T1000 (cell line): Measurements from ENCODE around the gene PTBP1.
A peak's percentile ranks its signal among the peaks of the same experiment; 100 is the strongest.
"Not testable (repeated sequence)": the region's sequence is repeated elsewhere in the genome, so short reads cannot be mapped to it uniquely, and the experiment has no call there.

ENCODE experiments used
- DNase-seq: peaks from one replicate; lab custom pipeline; 2025; ENCODE audit warnings: mixed read lengths; lab: John Stamatoyannopoulos, UW

PTBP1 gene

GRCh38 chr19:829129-829758, 32.0 kb downstream of the PTBP1 start:
- DNase-seq = no peak

DNA sequence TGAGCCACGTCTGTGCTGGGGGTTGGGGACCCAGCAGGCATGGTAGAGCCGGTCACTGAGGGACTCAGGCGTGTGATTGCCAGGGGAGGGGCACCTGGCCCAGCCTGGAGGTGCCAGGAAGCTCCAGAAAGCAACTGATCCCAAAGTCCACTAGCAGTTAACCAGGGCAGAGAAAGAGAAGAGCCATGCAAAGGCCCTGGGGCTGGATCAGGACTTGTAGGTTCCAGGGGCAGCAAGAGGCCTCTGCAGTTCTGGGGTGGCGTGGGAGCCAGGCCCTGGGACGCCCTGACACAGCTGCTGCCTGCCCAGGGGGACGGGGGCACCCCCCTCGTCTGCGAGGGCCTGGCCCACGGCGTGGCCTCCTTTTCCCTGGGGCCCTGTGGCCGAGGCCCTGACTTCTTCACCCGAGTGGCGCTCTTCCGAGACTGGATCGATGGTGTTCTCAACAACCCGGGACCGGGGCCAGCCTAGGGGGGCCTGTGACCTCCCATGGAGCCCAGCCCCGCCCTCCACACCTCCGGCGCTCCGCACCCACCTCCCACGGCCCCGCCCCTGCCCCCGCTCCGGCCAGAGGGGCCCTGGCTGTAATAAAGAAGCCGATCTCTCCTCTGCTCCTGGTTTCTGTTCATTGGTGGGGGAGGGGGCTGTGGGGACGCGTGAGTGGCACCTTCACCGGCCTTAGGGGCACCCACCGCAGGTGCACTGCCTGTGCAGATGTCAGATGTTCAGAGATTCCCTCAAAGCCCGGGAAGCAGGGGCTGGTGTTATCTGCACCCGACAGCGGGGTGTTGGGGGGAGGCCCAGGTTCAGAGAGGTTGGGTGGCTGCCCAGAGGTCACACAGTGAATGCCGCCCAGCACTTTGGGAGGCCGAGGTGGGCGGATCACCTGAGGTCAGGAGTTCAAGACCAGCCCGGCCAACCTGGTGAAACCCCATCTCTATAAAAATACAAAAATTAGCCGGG, 34.4 kb downstream of the PTBP1 start:
- DNase-seq = no peak

DNA sequence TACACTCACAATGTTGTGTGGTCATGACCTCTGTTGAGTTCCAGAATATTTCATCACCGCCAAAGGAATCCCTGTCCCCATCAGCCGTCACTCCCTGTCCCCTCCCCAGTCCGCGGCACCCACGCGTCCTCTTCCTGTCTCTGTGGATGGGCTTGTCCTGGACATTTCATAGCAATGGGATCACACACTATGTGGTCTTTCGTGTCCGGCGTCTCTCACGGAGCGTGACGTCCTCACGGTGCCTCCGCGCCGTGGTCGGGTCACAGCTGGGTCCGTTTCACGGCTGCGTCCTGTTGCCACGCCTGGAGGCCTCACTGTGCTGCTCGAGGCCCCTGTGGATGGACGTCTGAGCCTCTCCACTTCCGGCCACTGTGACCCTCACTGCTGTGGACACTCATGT, 37.0 kb downstream of the PTBP1 start:
- no peak for DNase-seq

GRCh38 chr19:835210-835810, 38.1 kb downstream of the PTBP1 start:
- DNase-seq = no peak

DNA sequence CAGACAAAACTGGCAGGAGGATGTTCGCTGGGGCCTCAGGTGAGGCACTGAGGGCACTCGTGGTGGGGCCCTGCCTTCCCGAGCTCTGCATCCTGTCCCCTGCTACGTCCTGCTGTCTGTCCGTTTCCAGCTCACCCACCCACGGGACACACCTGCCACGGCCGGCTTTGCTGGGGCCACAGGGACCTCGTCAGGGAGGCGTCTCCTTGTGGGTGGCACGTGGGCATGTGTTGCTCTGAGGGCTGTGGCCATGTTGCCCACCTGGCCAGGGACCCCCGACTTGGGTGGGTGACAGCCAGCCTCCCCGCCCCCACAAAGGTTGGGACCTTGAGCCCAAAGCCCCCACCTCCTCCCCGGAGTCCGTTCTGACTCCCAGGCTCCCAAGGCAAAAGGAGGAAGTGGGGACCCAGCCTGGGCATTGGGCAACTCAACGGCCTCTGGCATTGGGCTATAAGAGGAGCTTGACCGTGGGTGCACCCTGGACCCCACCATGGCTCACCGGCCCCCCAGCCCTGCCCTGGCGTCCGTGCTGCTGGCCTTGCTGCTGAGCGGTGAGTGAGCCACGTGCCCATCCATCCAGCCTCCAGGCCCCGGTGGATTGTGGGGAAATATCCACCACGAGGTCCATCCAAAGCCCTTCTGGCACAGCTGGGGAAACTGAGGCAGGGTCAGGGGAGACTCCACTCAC, 43.4 kb downstream of the PTBP1 start, which contains the start of gene PRTN3:
Gene PRTN3, plus strand, starts transcription at position 481 of the 688 bp plus-strand sequence. Its CDS starts 10 bp downstream, at position 491.
- DNase-seq = no peak

DNA sequence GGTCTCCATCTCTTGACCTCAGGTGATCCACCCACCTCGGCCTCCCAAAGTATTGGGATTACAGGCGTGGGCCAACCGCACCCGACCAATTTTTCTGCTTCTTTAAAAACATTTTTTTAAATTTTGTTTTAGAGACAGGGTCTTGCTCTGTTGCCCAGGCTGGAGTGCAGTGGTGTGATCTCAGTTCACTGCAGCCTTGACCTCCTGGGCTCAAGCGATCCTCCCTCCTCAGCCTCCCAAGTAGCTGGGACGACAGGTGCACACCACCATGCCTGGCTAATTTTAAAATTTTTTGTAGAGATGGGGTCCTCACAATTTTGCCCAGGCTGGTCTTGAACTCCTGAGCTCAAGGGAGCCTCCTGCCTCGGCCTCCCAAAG, 45.5 kb downstream of the PTBP1 start:
- not testable (repeated sequence) for DNase-seq

DNA sequence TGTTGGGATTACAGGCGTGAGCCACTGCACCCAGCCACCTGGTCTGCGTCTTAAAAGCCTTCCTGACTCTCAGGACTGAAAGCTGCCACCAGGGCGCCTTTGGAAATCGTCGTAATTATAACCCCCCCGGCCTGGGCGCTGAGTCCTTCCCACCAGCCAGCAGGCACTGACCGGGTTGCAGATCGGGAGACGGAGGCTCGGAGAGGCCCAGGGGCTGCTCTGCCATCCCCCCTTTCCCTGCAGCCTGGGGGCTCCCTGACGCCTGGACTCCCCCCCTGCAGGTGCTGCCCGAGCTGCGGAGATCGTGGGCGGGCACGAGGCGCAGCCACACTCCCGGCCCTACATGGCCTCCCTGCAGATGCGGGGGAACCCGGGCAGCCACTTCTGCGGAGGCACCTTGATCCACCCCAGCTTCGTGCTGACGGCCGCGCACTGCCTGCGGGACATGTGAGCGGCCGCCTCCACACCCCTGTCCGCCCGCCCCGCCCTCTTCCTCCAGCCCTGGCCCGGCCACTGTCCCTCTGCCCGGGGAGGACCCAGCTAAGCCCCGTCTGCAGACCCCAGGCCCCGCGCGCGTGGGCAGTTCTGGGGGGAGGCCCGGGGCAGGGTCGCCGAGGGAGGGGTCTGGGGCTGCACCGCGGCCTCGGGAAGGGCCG, 46.1 kb downstream of the PTBP1 start:
- DNase-seq = no peak

GRCh38 chr19:843836-844545, 46.7 kb downstream of the PTBP1 start:
- no peak for DNase-seq

DNA sequence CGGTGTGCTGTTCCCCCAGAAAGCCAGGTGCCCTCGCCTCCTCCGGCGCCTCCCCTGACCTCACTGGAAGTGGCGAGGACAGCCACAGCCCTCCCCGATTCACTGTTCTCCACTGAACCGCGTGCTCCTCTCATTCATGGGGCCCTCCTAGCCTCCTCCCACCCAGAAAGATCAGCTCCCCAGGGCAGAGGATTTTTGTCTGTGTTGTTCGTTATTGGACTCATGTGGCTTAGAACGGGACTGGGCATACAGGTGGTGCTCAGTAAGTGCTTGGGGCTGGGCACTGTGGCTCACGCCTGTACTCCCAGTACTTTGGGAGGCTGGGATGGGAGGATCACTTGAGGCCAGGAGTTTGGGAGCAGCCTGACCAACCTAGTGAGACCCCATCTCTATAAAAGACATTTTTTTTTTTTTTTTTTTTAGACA, 47.3 kb downstream of the PTBP1 start:
- DNase-seq = no peak

- no peak for DNase-seq
Observed at GRCh38 chr19:845707-846521, 48.7 kb downstream of the PTBP1 start.

- DNase-seq = no peak
Observed at GRCh38 chr19:848386-848921, 51.2 kb downstream of the PTBP1 start.

DNA sequence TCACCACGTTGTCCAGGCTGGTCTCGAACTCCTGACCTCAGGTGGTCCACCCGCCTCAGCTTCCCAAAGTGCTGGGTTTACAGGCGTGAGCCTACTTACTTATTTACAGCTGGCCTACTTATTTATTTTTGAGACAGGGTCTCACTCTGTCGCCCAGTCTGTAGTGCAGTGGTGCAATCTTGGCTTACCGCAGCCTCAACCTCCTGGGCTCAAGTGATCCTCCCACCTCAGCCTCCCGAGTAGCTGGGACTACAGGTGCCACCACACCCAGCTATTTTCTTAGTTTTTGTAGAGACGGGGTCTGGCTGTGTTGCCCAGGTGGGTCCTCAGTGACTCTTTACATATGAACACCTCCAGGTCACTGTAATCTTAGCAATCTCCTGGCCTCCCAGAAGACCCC, 51.9 kb downstream of the PTBP1 start:
- DNase-seq = not testable (repeated sequence)

DNA sequence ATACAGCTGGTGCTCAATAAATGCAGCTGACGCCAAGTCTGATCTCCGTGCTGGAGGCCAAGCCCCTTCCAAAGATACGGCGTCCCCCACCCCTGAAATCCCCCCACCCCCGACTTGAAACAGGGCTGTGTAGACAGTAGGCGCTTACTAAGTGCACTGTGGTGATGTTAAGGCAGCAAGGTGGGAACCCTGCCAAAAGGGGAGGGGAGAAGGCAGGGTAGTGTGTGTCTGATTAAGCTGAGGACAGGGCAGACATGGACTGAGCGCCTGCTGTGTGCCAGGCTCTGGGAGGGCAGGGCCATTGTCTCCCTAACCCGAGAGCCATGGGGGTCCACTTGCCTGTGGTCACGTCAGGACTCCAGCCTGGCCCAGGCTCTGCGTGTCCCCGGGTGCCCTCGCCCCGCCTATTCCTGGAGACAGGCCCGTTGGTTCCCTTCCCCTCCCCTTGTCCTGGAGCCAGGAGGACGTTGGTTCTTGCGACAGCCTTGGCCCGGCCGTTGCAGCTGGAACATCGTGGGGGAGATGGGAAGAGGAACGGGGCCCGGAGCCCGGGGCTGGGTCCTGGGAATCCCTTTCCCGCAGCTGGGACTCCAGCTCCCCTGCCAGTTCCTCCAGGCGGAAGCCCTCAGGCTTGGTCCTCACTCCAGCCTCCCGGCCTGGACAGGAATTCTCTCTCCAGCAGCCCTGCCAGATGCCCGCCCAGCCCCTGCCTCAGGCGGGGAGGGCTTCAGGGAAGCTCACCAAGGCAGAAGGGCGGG, 53.1 kb downstream of the PTBP1 start:
- peak; percentile 84 for DNase-seq

- no peak for DNase-seq
Observed at GRCh38 chr19:850979-851335, 53.7 kb downstream of the PTBP1 start.

- no peak for DNase-seq
Observed at GRCh38 chr19:852136-853013, 55.1 kb downstream of the PTBP1 start, which contains the start of gene ELANE. TSS of gene ELANE (plus strand) at chr19:852303. CDS start at chr19:852329, 26 bp downstream.

- DNase-seq = no peak
Observed at GRCh38 chr19:853014-853585, 55.8 kb downstream of the PTBP1 start.

DNA sequence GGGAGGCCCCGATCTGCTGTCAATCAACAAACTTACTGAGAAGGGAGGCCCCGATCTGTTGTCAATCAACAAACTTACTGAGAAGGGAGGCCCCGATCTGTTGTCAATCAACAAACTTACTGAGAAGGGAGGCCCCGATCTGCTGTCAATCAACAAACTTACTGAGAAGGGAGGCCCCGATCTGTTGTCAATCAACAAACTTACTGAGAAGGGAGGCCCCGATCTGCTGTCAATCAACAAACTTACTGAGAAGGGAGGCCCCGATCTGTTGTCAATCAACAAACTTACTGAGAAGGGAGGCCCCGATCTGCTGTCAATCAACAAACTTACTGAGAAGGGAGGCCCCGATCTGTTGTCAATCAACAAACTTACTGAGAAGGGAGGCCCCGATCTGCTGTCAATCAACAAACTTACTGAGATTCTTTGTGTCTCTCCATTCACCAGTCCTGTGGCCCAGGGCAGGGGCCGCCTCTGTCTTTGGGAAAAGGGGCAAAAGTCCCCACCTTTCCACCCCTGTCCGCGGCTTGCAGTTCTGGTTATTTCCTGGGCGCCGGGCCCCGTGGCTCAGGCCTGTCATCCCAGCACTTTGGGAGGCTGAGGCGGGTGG, 56.5 kb downstream of the PTBP1 start:
- DNase-seq = not testable (repeated sequence)
